ENCODE measurements around the gene CBFB. TPM values are rescaled to one million over a fixed set of nuclear protein-coding genes. Genes with fewer than 3 reads are reported as not detected.

CBFB gene
- total and polyA plus RNA-seq, 2 of the 13 experiments (the other 11 are each of a cell fraction or from before 2014, with no cell fraction given) = 22.1 to 70.8 TPM

- TF ChIP-seq, protein P1, sequence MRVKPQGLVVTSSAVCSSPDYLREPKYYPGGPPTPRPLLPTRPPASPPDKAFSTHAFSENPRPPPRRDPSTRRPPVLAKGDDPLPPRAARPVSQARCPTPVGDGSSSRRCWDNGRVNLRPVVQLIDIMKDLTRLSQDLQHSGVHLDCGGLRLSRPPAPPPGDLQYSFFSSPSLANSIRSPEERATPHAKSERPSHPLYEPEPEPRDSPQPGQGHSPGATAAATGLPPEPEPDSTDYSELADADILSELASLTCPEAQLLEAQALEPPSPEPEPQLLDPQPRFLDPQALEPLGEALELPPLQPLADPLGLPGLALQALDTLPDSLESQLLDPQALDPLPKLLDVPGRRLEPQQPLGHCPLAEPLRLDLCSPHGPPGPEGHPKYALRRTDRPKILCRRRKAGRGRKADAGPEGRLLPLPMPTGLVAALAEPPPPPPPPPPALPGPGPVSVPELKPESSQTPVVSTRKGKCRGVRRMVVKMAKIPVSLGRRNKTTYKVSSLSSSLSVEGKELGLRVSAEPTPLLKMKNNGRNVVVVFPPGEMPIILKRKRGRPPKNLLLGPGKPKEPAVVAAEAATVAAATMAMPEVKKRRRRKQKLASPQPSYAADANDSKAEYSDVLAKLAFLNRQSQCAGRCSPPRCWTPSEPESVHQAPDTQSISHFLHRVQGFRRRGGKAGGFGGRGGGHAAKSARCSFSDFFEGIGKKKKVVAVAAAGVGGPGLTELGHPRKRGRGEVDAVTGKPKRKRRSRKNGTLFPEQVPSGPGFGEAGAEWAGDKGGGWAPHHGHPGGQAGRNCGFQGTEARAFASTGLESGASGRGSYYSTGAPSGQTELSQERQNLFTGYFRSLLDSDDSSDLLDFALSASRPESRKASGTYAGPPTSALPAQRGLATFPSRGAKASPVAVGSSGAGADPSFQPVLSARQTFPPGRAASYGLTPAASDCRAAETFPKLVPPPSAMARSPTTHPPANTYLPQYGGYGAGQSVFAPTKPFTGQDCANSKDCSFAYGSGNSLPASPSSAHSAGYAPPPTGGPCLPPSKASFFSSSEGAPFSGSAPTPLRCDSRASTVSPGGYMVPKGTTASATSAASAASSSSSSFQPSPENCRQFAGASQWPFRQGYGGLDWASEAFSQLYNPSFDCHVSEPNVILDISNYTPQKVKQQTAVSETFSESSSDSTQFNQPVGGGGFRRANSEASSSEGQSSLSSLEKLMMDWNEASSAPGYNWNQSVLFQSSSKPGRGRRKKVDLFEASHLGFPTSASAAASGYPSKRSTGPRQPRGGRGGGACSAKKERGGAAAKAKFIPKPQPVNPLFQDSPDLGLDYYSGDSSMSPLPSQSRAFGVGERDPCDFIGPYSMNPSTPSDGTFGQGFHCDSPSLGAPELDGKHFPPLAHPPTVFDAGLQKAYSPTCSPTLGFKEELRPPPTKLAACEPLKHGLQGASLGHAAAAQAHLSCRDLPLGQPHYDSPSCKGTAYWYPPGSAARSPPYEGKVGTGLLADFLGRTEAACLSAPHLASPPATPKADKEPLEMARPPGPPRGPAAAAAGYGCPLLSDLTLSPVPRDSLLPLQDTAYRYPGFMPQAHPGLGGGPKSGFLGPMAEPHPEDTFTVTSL (CRISPR knock-in tag; IDR thresholded peaks at IDR 0.05; ENCODE audit: borderline replicate concordance) = no peak
- TF ChIP-seq ZNF580 (CRISPR knock-in tag; IDR thresholded peaks at IDR 0.05; ENCODE audit: borderline replicate concordance, low read depth) (0 out of 2 replicates have a peak, but pooled peaks have one; percentile 31), ZNF431 (CRISPR knock-in tag; IDR thresholded peaks at IDR 0.05; ENCODE audit: borderline replicate concordance, low read depth) (no peak), HES4 (CRISPR knock-in tag; IDR thresholded peaks at IDR 0.05; ENCODE audit: borderline replicate concordance) (no peak), FOXP1 (IDR thresholded peaks at IDR 0.05) (no peak), FOXP1 (CRISPR knock-in tag; IDR thresholded peaks at IDR 0.05) (peak; percentile 68), AGO2 (optimal IDR thresholded peaks at IDR 0.05; ENCODE audit: low read depth, low read length) (peak; percentile 26), ZNF770 (CRISPR knock-in tag; IDR thresholded peaks at IDR 0.05) (no peak), ZNF335 (CRISPR knock-in tag; IDR thresholded peaks at IDR 0.05) (0 out of 2 replicates have a peak, but pooled peaks have one; percentile 60), NCOA1 (CRISPR knock-in tag; IDR thresholded peaks at IDR 0.05) (0 out of 2 replicates have a peak, but pooled peaks have one; percentile 42), SIN3A (IDR thresholded peaks at IDR 0.05; ENCODE audit: borderline replicate concordance, low read depth, low read length) (no peak), ZFX (CRISPR knock-in tag; IDR thresholded peaks at IDR 0.05; ENCODE audit: low read depth) (0 out of 2 replicates have a peak, but pooled peaks have one; percentile 4)
- TF ChIP-seq, protein P2, sequence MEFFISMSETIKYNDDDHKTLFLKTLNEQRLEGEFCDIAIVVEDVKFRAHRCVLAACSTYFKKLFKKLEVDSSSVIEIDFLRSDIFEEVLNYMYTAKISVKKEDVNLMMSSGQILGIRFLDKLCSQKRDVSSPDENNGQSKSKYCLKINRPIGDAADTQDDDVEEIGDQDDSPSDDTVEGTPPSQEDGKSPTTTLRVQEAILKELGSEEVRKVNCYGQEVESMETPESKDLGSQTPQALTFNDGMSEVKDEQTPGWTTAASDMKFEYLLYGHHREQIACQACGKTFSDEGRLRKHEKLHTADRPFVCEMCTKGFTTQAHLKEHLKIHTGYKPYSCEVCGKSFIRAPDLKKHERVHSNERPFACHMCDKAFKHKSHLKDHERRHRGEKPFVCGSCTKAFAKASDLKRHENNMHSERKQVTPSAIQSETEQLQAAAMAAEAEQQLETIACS (CRISPR knock-in tag; IDR thresholded peaks at IDR 0.05) = no peak
Measured at GRCh38 chr16:67112591-67113399, 83.8 kb downstream of the CBFB start (continued).
